Cerebellar nuclear complex (tissue), 1 donor: Measurements from ENCODE around the gene CFAP46.
"Not testable (repeated sequence)": the region's sequence is repeated elsewhere in the genome, so short reads cannot be mapped to it uniquely, and the experiment has no call there.

ENCODE experiments used
- DNase-seq, 2 experiments: peaks; one replicate each; lab custom pipeline; 2025; lab: John Stamatoyannopoulos, UW

CFAP46 gene

GRCh38 chr10:132944510-132944909, 2.1 kb upstream of the CFAP46 start:
- no peak for DNase-seq

GRCh38 chr10:132943791-132944404, 1.5 kb upstream of the CFAP46 start:
- no peak for DNase-seq

- no peak for DNase-seq
Observed at GRCh38 chr10:132943058-132943790, 854 bp upstream of the CFAP46 start.

- no peak for DNase-seq
Observed at GRCh38 chr10:132941640-132942051, 724 bp downstream of the CFAP46 start.

GRCh38 chr10:132940791-132941465, 1.4 kb downstream of the CFAP46 start:
- no peak for DNase-seq

GRCh38 chr10:132939957-132940790, 2.2 kb downstream of the CFAP46 start:
- no peak for DNase-seq

GRCh38 chr10:132939378-132939955, 2.9 kb downstream of the CFAP46 start:
- no peak for DNase-seq

GRCh38 chr10:132938472-132939339, 3.7 kb downstream of the CFAP46 start:
- DNase-seq, result no peak

- DNase-seq, result no peak
Observed at GRCh38 chr10:132937861-132938260, 4.5 kb downstream of the CFAP46 start.

GRCh38 chr10:132934953-132935352, 7.4 kb downstream of the CFAP46 start:
- no peak for DNase-seq

- DNase-seq, result no peak
Observed at GRCh38 chr10:132933308-132934042, 8.9 kb downstream of the CFAP46 start.

- no peak for DNase-seq
Observed at GRCh38 chr10:132932461-132933307, 9.7 kb downstream of the CFAP46 start.

- not testable (repeated sequence) for DNase-seq
Observed at GRCh38 chr10:132931258-132932250, 10.8 kb downstream of the CFAP46 start.

GRCh38 chr10:132930701-132931100, 11.7 kb downstream of the CFAP46 start:
- not testable (repeated sequence) for DNase-seq

GRCh38 chr10:132929953-132930548, 12.3 kb downstream of the CFAP46 start:
- no peak for DNase-seq

GRCh38 chr10:132929480-132929879, 12.9 kb downstream of the CFAP46 start:
- DNase-seq, result no peak

- DNase-seq, result no peak
Observed at GRCh38 chr10:132928261-132928660, 14.1 kb downstream of the CFAP46 start.
